HG03159 (cell line): ENCODE measurements around the gene ZC3H7B.

Experiments used
- ATAC-seq: cut with Tn5 transposase; IDR thresholded peaks from one replicate; pipeline ENCODE4 v1.9.1; 2021; ENCODE audit warnings: mild to moderate bottlenecking, moderate library complexity; ENCODE audit not compliant: unreplicated experiment

Gene ZC3H7B

DNA sequence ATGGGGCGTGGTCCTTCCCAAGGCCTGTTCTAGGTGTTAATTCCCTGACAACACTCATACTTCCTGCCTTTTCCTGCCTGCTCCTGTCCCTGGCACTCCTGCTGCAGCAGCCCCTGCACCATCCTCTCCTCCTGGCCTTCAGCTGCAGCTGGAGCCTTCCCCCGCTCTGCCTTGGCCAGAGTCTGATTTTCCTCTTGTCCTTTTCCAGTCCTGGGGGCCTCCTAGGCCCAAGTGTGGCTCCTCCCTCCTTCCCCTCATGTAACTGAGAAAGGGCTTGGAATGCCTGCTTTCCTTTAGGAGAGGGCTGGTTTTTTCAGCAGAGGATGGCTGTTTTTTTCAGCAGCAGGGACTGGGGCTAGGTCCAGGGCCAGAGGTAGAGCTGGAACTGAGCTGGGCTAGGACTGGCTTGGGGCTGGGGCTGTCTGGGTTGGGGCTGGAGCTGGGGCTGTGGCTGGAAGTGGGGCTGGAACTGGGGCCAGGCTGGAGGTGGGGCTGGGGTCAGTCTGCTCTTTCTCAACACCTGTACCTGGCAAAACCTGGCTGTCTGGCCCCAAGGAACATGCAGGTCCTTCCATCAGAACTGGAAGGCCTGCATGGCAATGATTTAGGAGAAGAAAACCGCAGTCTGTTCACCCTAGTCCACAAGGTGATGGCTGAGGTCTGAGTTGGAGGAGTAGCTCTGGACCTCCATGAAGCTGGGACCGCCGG, 23.6 kb downstream of the ZC3H7B start:
- no peak for ATAC-seq

DNA sequence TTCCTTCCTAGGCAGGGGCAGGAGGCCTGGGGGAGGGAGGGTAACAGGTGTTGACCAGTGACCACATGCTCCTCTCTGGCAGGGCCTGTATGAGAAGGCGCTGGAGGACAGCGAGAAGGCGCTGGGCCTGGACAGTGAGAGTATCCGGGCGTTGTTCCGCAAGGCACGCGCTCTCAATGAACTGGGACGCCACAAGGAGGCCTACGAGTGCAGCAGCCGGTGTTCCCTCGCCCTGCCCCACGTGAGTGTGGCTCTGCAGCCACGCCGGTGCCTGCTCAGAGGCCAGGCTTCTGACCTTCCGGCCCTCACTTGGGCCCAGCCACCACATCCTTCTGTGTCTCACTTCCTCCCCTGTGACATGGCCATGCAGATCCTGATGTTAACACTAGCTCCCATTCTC, 25.8 kb downstream of the ZC3H7B start:
- ATAC-seq = no peak

DNA sequence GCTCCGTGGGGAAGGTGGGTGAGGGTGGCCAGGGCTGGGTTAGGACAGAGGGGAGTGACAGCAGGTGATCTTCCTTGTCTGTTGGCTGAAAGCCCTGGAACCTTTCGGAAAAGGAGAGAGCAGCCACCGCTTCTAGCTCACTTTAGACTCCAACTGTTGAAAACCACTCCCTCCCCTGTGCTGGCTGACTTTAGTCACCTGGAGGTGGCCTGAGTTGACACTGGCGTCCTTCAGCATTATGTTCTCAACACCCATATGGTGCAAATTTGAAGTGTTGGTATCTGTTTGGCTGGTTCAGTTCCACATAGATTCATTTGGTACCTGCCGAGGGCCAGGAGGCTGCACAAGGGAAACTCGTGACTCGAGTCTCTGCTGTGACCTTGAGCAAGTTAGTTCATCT, 28.8 kb downstream of the ZC3H7B start:
- no peak for ATAC-seq

DNA sequence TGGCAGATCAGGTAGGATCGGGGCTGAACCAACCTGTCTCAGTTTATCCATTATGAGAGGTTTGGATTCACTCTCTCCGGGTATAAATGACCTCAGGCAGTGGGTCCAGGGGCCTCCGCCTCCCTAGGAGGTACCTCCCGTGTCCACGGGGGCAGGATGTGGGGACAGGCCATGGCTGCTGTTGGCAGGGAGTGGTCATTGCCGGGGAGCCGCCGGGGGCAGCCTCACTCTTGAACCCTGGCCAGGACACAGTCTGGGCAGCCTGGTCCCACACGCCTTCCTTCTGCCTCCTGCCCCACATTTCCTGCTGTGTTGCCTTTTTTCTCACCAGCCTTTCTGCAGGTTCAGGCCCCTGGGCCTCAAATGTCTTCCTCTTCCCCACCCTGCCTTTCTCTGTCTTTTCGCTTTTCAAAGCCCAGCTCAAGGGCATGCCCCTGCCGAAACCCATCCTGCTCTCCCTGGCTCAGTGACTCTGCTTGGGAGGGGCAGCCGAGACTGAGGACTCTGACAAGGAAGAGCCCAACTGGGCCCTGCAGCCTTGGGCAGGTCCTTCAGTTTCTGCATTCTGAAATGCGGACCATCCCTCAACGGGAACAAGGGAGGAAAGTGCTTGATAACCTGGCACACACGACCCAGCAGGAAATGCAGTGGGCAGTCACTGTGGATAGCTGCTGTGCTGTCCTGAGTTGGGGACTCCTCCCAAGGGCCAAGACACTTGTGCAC, 31.1 kb downstream of the ZC3H7B start:
- ATAC-seq = no peak

DNA sequence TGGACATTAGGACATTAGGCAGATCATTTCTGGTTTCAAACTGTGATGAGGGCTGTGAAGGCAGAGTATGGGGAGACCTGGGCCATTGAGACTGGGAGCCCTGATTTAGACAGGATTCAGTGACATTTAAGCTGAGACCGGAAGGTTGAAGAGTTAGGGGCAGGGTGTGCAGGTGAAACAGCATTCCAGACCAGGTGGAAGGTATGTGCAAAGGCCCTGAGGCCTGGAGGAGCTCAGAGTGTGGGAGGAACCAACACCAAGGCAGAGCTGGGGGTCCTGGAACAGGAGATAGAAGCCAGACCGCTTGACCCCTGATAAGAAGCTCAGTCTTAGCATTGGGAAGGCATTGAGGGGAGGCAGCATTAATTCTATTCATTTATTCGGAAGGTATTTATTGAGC, 32.5 kb downstream of the ZC3H7B start:
- no peak for ATAC-seq

DNA sequence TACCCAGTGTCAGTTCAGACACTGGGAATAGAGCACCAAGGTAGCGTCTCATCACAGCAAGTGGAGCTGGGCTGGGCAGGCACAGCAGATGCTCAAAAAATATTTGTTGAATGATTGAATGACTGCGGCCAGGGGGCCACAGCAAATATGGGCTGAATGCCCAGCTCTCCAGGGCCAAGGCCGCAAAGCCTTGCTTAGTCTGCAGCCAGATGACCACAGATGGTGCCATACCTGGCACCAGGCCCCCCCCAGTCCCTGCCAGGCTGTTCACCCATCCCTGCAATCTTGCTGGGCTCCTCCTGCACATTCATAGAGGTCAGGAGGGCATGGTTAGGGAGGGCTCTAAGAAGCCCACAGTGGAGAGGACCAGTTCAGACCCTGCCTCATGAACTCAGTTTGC, 32.9 kb downstream of the ZC3H7B start:
- ATAC-seq = no peak

DNA sequence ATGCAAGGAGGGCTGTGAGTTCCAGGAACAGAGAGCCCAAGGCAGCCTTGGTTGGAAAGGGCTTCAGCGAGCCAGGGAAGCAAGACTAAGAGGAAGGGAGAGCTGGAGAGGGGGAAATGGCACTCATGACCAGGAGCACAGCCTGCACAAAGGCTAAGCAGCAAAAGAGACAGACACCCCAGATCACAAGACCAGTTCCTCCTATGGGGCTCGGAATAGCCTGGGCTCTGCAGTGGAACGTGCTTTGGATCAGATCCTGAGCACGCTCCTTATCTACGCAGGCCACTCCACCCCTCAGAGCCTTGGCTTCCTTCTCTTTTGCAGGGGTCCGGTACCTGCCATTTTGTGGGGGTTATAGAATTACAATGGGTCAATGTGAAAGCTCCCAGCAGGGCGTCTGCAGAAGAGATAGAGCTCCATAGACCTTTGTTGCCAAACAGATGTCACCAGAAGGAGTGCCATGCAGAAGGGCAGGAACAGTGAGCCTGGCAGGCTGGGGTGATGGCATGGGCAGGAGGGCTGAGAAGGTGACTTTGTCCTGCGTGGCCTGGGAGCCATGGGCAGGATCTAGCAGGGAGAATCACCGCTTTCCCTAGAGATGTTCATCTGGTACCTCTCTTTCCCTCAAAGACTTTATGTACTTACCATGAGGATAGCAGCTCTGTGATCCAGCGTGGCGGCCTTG, 33.8 kb downstream of the ZC3H7B start:
- no peak for ATAC-seq

DNA sequence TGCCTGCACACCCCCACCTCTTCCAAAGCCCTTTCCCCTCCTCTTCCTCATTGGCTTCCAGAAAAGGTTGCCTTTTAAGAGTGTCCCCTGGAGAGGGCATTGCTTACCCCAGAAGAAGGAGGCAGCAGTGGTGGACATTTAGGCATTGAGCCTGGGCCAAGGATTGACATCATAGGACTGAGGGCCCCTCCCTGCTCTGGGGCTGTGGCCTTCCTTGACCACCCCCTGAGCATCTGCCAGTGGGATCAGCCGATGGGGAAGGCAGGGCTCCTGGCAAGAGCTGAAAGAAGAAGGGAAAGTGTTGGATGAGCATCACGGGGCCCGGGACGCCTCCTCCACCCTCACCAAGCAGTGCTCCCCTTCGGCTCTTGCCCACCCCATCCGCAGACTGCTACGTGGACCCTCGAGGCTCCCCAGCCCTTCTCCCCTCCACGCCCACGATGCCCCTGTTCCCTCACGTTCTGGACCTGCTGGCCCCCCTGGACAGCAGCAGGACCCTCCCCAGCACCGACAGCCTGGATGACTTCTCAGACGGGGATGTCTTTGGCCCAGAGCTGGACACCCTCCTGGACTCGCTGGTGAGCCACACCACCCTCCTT, 37.4 kb downstream of the ZC3H7B start:
- no peak for ATAC-seq

DNA sequence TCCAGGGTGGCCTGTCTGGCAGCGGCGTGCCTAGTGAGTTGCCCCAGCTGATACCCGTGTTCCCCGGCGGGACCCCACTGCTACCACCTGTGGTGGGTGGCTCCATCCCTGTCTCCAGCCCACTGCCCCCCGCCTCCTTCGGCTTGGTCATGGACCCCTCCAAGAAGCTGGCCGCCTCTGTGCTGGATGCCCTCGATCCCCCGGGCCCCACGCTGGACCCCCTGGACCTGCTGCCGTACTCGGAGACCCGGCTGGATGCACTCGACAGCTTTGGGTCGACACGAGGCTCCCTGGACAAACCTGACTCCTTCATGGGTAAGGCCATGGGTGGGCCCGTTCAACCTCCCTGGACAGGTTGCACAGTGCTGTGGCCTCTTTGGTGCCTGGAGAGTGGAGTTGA, 38.5 kb downstream of the ZC3H7B start:
- ATAC-seq = no peak

DNA sequence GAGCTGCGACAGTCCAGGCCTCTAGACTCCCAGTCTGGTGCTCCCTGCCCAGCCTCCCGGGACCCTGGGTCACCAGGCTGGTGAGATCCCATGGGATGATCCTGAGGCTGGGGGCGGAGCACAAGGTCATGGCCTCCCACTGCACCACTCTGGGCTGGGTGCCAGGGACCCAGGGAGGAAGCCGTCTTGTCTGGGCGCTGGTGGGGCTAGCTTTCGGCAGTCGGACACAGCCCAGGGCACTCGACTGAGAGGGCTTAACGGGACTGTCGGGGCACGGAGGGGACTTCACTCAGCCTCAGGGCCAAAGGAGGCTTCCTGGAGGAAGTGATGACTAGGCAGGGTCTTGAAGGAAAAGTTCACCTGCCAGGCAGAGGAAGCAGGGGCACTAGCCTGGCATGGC, 39.0 kb downstream of the ZC3H7B start:
- no peak for ATAC-seq

DNA sequence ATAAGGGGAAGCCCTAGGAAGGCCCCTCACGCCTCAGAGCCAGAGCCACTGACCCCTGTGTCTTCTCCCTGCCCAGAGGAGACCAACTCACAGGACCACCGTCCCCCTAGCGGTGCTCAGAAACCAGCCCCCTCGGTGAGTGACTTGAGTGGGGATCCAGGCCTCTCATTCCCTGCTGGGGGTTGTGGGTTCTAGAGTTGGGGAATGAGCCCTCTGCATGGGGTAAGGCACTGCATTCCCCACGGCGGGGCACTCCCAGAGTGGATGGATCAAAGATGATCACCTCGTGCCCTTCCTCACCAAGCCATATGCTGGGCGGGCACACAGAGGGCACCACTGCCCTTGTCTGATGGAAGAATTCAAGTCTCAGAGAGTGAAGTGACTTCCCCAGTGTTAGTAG, 39.7 kb downstream of the ZC3H7B start:
- ATAC-seq = no peak

DNA sequence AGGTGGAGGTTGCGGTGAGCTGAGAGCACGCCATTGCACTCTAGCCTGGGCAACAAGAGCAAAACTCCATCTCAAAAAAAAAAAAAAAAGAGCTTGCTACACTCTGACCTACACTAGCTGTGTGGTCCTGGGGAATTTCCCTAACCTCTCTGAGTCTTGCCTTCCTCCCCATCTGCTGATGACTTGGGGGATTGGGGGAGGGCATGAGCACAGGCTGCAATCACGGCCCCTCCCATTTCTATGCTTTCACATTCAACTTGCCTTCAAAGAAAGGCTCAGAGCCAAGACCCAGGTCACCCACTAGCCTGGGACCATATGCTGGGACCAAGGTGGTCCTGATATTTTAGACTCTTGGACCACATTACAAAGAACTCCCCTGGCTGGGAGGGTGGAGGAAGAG, 40.7 kb downstream of the ZC3H7B start:
- no peak for ATAC-seq

DNA sequence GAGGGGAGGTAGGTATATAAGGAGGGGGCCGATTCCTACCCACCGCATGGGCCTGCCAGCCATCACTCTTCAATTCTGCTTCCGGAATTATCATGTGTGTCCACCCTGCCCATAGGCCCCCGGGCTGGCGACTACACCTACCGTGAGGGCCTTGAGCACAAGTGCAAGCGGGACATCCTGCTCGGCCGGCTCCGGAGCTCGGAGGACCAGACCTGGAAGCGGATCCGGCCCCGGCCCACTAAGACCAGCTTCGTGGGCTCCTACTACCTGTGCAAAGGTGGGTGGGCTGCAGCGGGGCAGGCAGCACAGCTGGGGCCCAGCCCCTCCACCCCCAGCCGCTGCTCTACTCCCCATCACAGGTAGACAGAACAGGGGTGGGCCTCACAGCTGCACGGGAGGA, 42.0 kb downstream of the ZC3H7B start:
- ATAC-seq = no peak

DNA sequence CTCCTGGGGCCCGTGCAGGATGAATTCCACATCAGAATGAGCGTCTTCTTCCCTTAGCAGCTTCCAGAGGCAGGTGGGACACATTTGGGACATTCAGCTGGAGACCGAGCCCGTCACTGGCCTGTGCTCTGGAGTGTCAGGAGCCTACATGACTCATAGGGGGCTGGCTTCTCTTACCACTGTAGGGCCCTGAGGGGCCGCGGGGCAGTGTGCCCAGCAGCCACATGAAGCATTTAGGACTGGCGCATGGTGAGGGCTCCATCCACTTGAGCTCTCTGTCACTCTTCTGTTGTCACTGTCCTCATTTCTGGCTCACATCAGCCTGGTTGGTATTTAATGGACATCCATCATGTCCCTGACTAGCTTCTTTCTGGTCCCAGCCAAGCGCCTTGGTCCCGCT, 42.4 kb downstream of the ZC3H7B start:
- ATAC-seq = no peak

DNA sequence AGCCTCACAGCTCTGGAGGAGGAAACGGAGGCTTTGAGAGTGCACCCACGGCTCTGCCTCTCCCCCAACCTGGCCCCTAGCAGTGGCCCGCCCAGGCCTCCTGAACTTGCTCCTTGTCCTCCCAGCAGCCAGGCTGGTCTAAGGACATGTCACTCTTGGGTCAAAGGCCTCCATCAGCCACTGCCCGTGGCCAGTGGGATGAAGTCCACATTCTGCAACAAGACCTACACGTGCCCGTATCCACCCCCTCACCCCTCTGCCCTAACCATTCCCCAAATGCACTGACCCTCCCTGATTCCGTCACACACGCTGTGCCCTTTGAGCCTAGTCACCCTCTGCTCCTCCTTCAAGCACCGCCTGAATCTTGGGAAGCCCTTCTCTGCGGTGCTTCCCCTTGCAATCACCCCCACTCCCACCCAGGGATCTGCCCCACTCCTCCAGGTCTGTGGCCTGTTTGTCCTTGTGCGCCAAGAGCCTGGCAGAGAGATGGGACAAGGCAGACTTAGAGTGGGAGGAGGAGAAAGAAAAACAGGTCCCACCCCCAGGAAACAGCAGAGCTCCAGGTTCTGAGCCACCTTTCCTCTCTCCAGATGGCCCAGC, 43.0 kb downstream of the ZC3H7B start:
- ATAC-seq = no peak

DNA sequence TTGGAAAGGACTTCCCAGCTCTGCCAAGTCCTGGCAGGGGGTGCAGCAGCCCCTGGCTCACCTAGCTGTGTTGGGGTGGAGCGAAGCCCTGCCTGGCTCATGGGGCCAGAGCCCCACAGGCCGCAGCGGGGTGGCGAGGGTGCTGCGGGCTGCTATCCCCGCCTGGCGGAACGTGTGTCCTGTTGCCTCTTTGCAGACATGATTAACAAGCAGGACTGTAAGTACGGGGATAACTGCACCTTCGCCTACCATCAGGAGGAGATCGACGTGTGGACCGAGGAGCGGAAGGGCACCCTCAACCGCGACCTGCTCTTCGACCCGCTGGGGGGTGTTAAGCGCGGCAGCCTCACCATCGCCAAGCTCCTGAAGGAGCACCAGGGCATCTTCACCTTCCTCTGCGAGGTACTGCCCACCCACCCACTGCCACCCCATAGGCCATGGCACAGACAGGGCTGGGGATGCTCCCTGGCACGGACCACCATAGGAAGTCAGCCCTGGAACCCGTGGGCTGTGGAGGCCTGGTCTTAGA, 44.5 kb downstream of the ZC3H7B start:
- no peak for ATAC-seq

DNA sequence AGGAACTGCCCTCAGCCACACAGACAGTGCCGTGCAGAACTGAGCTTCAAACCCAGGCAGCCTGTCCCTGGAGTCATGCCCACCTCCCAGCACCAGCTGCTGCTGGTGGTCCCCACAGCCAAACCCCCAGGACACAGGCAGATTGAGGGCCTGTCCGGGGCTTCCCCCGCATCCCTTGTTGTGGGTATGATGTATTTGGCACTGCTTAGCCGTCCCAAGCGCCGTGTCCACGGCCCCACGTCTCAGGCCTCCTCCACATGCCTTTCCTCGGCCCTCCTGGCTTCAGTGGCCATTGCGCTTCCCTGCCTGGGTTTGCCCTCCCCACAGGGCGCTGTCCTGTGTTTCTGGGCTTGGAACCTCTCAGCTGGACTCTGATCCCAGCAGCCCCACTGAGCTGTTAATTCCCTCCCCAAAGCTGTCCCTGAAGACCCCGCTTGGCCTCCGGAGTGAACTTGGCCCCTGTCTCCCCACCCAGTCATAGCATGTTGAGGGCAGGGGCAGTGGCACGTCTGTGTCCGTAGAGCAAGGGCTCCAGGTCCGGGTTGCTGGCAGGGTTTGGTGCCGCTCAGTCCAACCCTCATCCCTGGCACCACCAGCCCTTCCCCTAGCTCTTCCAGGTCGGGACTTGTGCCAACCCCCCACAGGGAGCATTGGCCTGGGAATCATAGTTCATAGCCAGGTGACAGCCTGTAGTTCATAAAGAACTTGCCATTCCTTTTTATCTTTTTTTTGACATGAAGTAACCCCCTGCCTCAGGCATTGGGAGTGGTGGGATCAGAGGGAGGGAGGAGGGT, 45.9 kb downstream of the ZC3H7B start:
- no peak for ATAC-seq

DNA sequence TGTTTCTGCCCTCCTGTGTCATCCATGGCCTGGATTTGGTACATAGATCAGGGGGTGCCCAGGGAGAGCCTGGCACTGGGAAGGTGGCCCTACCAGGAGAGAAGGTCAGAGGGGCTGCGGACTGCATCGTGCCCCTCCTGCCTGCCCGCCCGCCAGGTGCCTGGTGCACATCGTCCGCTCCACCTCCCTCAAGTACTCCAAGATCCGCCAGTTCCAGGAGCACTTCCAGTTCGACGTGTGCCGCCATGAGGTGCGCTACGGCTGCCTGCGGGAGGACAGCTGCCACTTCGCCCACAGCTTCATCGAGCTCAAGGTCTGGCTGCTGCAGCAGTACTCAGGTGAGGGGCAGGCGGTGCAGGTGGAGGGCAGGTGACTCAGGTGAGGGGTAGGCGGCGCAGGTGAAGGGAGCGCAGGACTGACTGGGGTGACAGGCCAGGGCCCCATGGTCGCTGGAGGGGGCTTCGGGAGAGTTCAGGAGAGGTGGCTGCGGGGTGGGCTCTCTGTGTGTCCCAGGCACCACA, 47.7 kb downstream of the ZC3H7B start:
- no peak for ATAC-seq

DNA sequence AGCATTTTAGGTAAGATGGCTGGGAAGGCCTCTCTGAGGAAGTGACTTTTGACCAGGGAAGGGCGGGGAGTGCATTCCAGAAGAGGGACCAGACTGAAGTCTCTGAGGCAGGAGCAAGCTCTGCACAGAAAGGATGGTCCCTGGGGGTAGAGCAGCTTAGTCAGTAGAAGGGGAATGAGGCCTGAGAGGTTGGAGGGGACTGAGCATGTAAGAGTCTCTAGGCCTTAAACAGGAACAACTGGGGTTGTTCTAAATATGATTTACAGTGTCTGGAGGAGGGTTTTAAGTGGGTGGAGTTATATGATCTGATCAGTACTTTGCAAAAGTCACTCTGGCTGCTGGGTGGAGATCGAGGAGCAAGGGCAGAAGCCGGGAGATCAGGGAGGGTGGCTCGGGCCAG, 48.8 kb downstream of the ZC3H7B start:
- no peak for ATAC-seq

DNA sequence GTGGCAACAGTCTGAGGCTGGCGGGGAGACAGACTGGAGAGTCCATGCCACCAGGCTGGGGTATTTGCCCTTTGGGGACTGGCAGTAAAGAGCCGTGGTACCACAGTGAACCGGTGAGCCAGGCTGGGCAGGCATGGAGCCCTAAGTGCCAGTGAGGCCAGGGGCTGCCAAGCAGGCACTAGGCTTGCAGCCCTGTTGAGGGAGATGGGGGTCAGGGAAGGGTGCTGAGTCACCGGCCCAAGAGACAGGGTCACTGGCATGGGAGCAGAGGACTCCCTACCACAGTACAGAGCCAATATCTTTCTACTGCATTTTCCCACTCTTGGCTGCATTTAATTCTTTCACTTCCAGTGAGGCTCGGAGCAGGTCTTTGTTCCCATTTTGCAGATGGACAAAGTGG, 49.7 kb downstream of the ZC3H7B start:
- ATAC-seq = no peak
